AG04449 (cell line): ENCODE measurements around the gene EFNA5.

Experiments used
- CTCF ChIA-PET: fragments of 350-600 bp; formaldehyde crosslinking; extraction: SDS; loops from one replicate; lab custom pipeline; 2021; ENCODE audit warnings: antibody characterized with exemption; lab: Yijun Ruan, JAX
- POLR2A ChIA-PET: fragments of 400-600, 350-600 bp; formaldehyde crosslinking; extraction: SDS; loops from one replicate; lab custom pipeline; 2020; ENCODE audit warnings: antibody characterized with exemption, inconsistent platforms; lab: Yijun Ruan, JAX
- DNase-seq: peaks from one replicate; pipeline ENCODE4 v3.0.0-alpha.2; 2010; ENCODE audit warnings: low read depth, low spot score
- H3K4me3 ChIP-seq: 2 replicates; pipeline ENCODE4 v1.5.1; 2011; ENCODE audit warnings: low read depth, mild to moderate bottlenecking, control low read depth, low read length
- TF ChIP-seq, protein P1 (sequence below): IDR thresholded peaks from one replicate; pipeline ENCODE4 v1.5.1; 2011; ENCODE audit warnings: mild to moderate bottlenecking, moderate library complexity, low read length, control low read depth, inconsistent platforms; ENCODE audit not compliant: insufficient read depth; ENCODE audit errors: missing control alignments

The EFNA5 gene

DNA sequence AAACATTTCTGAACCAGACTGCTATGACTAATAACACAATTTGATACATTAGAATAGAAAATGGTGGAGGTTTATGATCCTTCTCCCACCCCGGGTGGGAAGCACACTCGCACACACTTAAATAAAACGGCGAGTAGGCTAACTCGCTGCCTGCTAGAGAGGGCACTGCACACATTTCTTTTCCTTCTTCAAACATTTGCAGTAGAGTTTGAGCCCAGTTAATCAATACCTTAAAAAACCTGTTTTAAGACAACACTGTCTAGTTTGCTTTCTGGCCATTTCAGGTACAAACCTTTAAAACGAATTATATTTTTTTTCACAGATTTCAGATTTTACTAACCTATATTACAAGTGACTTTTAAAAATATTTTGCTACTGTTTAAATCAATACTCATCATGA lies 63.5 kb downstream of the EFNA5 start:
- ChIA-PET CTCF (interaction anchor here (1.2 to 1.5 kb wide), 3 partner anchors 10 to 35 kb away, joined by 3 to 4 read pairs (median 4); no protein-coding TSS in a partner anchor), POLR2A (no interaction called here)
- DNase-seq: no peak
- TF ChIP-seq, protein P1, sequence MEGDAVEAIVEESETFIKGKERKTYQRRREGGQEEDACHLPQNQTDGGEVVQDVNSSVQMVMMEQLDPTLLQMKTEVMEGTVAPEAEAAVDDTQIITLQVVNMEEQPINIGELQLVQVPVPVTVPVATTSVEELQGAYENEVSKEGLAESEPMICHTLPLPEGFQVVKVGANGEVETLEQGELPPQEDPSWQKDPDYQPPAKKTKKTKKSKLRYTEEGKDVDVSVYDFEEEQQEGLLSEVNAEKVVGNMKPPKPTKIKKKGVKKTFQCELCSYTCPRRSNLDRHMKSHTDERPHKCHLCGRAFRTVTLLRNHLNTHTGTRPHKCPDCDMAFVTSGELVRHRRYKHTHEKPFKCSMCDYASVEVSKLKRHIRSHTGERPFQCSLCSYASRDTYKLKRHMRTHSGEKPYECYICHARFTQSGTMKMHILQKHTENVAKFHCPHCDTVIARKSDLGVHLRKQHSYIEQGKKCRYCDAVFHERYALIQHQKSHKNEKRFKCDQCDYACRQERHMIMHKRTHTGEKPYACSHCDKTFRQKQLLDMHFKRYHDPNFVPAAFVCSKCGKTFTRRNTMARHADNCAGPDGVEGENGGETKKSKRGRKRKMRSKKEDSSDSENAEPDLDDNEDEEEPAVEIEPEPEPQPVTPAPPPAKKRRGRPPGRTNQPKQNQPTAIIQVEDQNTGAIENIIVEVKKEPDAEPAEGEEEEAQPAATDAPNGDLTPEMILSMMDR: no peak
- H3K4me3 ChIP-seq: no peak overlapping the region

DNA sequence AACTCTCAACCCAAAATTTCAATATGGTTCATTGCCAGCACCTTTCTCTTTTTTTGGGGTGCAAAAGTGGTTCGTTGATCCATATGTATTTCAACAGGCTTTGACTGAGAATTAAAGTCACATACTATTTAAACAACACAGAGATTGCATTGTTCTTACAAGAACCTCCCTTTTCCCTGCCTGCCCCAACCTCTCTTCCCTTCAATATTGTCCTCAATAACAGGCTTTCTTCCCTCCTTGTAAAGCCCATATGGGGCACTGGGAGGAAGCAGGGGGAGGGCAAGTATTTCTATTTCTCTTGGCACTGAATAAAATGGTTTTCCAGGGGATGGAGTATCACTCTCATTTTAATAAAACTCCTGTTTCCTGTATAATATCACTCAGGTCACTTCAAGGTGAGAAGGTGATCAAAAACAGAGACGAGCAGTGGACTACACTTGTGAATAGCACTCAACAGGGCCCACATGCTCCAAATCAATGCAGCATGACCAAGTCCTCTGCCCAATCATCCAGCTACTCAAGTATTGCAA lies 65.1 kb downstream of the EFNA5 start:
- ChIA-PET CTCF (interaction anchor here (1.0 to 1.5 kb wide), 3 partner anchors 9 to 33 kb away, joined by 3 to 4 read pairs (median 4); no protein-coding TSS in a partner anchor), POLR2A (no interaction called here)
- TF ChIP-seq, protein P1: no peak

DNA sequence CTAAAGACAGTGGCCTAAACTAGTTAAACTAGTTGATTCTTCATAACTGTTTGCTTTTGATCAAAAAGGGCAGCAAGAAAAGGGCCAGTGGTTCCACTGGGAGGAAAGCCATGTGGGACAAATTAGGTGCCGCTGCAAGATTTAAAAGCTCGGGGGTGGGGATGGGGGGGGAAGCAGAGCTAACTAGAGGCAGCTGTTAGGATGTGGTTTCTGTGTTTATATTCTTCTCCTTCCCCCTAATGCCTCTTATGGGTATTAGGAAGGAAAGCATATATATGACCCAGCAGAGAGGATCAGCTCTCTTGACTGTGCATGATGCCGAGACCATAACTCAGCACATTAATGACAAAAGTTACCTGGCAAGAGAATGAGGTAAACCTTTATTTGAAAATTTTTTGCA lies 65.7 kb downstream of the EFNA5 start:
- ChIA-PET CTCF (no interaction called here), POLR2A (interaction anchor here (0.6 kb wide), 1 partner anchor 68 kb away, joined by 4 read pairs; no protein-coding TSS in a partner anchor)
- TF ChIP-seq, protein P1: no peak
- no peak overlapping the region for H3K4me3 ChIP-seq
- DNase-seq: no peak

More for the DNA sequence above, 65.1 kb downstream of the EFNA5 start:
- DNase-seq: no peak
- no peak overlapping the region for H3K4me3 ChIP-seq

DNA sequence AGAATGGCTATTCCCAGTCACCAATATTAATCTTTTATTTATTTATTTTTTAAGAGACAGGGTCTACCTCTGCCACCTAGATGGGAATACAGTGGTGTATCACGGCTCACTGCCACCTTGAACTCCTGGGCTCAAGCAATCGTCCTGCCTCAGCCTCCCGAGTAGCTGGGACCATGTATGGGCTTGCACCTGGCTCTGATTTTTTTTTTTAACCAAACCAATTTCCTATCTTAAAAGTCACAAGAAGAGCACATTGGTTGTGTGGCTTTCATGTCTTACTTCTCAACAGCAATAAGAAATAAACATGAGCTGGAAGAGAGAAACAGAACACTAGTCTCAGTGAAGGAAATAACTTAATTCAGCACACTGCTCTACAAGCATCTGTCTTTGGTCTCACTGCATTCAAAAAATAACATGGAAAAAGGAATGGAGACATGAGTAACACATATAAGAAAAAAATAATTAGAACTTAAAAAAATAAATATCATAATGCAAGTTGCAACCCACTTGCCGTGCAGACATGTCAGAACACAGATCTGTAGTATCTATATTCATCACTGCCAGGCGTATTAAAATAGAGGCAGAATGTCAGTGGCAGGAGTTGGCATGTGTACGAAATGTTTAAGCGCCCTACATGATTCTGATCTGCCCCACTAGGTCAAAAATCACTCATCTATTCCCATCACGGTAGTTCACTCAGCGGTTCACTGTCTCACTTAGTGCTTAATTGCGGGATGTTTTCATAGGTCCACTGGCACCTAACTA lies 66.4 kb downstream of the EFNA5 start:
- ChIA-PET CTCF (no interaction called here), POLR2A (interaction anchor here (0.6 kb wide), 1 partner anchor 67 kb away, joined by 4 read pairs; no protein-coding TSS in a partner anchor)
- no peak for DNase-seq

DNA sequence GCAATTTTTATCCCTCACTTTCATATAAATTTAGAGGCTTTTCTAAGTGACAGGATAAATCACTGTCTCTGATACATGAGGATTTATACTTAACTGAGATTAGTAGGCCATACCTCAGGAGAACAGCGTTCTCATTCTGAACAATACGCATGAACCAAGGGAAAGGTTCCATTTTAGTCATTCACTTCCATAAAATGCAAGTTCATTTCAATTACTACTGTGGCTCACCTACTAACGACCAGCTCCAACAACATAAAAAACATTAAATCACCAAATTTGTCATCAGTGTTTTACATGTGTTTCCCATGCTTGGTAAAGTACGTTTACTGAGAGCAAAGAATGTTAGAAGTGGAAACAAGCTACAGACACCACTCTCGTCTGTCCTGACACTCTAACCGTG lies 67.4 kb downstream of the EFNA5 start:
- TF ChIP-seq, protein P1: no peak
- no peak for DNase-seq
- H3K4me3 ChIP-seq: no peak overlapping the region
- ChIA-PET POLR2A (no interaction called here), CTCF (interaction anchor here (0.7 kb wide), 1 partner anchor 32 kb away, joined by 3 read pairs; no protein-coding TSS in a partner anchor)

More for the DNA sequence above, 66.4 kb downstream of the EFNA5 start:
- no peak overlapping the region for H3K4me3 ChIP-seq
- TF ChIP-seq, protein P1: no peak

DNA sequence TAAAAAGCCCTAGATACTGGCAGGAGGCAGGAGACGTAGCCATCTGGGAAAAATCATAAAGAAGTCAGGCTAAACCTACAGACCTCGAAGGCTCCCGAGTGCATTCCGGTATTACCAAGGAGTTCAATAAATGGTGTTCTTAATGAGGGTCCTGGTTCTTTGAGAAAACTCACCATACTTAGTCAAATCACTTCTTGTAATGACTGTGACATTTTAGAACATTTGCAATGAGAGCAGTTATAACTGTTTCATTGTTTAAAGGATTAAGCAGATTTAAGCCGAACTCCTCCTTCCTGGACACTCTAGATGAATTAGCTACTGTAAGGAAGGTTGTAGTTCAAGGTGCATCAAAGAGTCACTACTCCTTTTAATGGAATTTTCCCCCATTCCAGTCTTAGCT lies 67.8 kb downstream of the EFNA5 start:
- TF ChIP-seq, protein P1: no peak
- H3K4me3 ChIP-seq: no peak overlapping the region
- DNase-seq: no peak
- ChIA-PET POLR2A (no interaction called here), CTCF (no interaction called here)
